HUDEP-2 (cell line): ENCODE measurements around the gene DUSP8.
A peak's percentile ranks its signal among the peaks of the same experiment; 100 is the strongest.
"Not testable (repeated sequence)": the region's sequence is repeated elsewhere in the genome, so short reads cannot be mapped to it uniquely, and the experiment has no call there.

ENCODE experiments used
- DNase-seq, 76 experiments: peaks; one replicate each; lab custom pipeline; 2025; ENCODE audit not compliant: unreplicated experiment in 76 of 76; lab: John Stamatoyannopoulos, UW

The DUSP8 gene, protein sequence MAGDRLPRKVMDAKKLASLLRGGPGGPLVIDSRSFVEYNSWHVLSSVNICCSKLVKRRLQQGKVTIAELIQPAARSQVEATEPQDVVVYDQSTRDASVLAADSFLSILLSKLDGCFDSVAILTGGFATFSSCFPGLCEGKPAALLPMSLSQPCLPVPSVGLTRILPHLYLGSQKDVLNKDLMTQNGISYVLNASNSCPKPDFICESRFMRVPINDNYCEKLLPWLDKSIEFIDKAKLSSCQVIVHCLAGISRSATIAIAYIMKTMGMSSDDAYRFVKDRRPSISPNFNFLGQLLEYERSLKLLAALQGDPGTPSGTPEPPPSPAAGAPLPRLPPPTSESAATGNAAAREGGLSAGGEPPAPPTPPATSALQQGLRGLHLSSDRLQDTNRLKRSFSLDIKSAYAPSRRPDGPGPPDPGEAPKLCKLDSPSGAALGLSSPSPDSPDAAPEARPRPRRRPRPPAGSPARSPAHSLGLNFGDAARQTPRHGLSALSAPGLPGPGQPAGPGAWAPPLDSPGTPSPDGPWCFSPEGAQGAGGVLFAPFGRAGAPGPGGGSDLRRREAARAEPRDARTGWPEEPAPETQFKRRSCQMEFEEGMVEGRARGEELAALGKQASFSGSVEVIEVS

DNA sequence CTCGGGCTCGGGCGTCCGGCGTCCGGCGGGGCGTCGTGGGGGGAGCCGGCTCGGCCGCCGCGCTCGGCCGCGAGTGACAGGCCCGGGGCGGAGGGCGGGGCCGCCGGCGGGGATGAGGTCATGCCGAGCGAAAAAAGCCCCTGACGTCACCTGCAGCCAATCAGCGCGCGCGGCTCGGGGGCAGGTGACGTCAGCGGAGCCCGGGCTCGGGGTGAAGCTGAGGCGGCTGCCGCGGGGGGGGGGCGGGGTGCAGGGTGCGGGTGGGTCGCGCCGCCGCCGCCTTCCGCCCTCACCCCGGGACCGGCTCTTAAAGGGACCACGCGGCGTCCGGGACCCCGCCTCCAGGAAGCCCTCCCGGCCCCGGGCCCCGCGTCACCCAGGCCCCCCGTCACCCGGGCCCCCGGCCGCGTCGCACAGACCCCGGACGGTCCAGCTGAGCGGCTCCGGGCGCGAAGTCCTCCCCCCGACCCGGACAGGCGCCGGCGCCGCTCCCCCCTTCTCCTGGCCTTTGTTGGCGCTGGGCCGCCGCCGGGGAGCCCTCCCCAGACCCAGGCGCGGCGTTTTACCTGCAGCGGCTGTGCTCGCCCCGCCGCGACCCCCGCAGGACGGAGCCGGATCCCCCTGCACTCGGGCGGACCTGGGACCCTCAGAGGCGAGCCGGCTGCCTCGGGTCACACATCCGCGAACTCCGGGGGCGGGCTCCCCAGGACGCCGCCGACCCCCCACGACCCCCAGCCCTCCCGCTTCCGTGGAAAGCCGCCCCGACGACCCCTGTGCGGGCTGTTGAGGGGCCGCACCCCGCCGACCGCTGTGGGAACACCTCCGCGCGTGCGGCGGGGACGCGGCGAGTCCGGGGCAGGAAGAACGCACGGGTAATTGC, at the start of gene DUSP8:
Gene DUSP8 (minus strand): TSS at position 75 of the 880 bp plus-strand sequence. CDS start 6,445 bp downstream, outside the sequence.
- peak in 63 of 76 experiments; percentile 3 to 79 (median 55) for DNase-seq

DNA sequence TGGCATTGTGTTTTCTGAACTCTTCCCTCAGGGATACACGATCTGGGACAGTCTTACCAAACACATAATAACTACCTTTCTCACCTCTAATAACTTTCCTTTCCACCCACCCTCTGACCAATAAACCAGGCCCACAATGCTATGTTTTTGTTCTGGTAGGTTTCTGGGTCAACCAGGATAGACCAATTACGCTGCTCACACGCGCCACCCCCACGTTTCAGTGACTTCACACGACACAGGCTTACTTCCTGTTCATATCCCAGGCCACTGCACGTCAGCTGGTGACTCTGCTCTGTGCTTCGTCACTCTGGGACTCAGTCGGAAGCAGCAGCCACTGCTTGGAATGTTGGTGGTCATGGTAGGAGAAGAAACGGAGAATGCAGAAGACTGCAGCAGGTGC, 47.4 kb upstream of the DUSP8 start:
- DNase-seq = no peak

DNA sequence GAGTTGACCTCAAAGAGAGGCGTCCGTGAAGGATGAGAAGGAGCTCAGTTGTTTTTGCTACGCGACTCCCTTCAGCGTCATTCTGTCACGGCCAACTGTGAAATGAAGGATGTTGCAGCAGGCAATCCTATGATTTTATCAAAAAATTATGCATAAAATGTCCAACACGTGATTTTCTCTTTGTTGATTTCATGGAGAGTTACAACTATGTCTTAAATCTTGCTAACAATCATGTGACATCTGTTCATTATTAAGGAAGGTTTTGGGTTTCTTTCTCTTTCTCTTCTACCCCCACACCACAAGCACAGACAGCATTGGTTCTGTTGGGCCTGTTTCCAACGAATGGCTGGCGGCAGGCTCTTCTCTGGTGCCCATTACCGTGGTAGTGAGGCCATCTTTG, 46.2 kb upstream of the DUSP8 start:
- no peak for DNase-seq

DNA sequence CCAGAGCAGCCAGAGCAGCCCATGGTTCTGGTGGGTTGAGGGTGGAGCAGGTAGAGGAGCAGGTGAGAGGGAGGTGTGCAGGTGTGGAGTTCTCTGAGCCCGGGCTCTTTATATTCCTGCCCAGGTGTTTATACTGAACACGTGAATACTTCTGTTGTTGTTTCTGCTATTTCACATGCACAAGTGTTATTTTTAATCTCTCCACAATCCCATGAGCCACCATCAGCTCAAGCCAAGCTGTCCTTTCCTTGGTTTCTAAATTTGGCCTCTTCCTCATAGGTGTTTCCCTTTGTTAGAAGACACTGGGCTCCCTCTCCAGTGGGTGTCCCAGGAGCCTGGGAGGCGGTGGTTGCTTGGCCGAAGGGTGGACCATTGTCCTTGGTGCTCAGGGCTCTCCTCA, 36.3 kb upstream of the DUSP8 start, which contains the start of gene KRTAP5-3:
Gene KRTAP5-3 (minus strand): TSS at position 101 of the 400 bp plus-strand sequence. CDS start 78 bp downstream, at position 23.
- DNase-seq = no peak

DNA sequence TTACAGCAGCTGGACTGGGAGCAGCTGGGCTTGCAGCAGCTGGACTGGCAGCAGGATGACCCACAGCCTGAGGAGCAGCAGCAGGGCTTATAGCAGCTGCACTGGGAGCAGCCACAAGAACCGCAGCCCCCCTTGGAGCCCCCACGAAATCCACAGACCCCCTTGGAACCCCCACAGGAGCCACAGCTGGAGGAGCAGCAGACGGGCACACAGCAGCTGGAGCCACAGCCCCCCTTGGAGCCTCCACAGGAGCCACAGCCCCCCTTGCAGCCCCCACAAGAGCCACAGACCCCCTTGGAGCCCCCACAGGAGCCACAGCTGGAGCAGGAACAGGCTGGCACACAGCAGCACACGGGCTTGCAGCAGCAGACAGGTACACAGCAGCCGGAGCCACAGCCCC, 35.8 kb upstream of the DUSP8 start:
- not testable (repeated sequence) for DNase-seq

DNA sequence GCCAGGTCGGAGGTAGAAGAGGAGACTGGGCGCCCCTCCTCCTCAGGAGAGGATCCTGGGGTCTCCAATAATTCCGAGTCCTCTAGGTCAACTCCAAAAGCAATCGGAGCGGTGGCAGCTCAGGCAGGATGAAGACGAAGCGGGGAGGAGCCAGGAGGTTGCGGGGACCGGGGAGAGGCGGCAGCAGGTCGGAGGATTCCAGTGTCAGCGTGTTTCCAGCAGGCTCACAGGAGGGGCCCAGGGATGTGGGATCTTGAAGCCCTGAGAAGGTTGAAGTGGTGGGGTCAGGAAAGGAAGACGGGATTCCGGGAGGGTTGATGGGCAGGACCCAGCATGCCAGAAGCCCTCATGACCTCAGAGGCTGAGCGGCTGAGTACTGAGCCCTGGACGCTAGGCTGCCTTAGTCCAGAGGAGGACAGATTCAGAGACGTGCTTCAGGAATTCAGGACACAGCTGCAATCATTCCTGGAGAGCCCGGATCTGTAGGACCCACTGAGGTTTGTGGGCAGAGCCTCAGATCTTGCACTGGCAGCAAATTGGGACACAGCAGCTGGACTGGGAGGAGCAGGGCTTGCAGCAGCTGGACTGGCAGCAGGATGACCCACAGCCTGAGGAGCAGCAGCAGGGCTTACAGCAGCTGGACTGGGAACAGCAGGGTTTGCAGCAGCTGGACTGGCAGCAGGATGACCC, 35.2 kb upstream of the DUSP8 start:
- not testable (repeated sequence) for DNase-seq

DNA sequence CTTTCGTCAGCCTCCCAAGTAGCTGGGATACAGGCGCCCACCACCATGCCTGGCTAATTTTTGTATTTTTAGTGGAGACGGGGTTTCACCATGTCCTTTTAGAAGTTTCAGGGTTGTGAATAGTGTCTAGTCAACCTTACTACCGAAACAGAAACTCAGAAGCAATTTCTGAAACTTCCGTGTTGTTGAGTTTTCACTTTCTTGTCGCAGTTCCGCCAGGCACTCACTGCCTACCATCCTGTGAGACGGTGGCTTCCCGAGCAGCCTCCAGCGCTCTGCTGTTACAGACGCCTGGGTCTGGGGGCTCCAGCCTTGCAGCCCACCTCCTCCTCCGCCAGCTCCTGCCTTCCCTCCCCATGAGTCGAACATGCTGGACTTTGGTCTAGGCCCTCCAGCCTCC, 33.9 kb upstream of the DUSP8 start:
- DNase-seq = not testable (repeated sequence)

DNA sequence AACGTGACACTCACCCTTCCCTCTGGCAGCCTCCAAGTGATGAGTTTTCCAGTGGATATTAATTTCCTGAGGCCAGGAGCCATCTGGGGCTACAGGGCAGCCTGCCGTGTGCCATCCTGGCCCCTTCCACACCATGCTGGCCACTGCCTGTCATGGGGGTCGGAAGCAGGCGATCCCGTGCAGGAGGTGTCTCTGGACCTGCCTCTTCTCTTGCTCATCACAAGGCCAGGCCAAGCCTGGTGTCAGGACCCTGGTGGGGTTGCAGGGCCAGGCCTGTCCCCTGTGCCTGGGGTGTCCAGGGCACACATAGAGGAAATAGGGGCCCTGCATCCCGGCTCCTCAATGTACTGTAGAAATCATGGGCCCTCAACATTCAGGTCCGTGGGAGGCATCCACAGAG, 32.6 kb upstream of the DUSP8 start:
- no peak for DNase-seq

DNA sequence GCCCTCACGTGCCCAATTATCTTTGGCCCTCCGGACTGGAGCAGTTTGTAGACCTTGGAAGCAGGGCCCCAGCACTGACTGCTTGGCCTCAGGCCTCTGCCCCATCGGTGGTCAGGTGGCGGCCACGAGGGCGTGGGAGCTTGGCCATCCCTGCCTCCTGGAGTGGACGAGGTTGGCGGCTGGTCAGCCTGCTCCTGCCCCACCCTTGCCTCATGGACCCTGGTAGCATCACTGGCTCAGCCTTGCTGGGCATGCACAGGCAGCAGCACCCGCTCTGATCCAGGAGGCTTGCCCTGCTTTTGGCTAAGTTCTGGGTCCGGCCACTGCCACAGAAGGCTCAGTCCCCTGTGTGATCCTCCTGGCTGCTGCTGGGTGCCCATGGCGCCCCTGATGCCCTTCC, 32.1 kb upstream of the DUSP8 start:
- no peak for DNase-seq

DNA sequence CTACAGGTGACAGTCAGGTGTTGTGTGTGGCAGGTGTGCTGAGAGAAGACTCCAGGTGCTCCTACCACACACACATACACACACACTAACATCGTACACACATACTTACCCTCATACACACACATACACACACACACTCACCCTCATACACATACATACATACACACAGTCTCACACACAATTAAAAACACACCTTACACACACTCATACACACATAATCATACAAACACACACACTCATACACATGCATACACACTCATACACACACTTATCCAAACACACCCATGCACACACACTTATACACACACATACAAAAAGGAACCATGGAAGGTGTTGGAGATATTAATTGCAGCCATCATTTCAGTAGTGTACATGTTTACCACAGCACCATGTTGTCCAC, 31.6 kb upstream of the DUSP8 start:
- no peak for DNase-seq

DNA sequence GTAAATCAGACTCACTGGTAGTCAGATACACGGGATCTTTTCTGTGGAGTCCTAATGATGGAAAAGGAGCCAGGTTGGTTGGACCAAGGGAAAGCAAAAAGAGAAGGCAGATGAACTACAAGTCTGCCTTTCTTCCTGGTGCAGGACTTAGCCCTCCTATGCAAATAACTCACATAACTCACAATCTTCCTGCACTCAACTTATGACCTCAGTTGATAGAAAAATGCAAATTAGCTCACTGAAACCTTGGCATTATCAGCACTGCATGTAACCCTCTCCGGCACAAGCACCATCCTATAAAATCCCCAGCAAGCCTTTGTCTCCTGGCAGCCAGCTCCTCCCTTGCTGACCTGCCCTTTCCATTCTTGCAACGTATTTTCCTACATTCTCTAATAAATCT, 29.6 kb upstream of the DUSP8 start:
- not testable (repeated sequence) for DNase-seq

DNA sequence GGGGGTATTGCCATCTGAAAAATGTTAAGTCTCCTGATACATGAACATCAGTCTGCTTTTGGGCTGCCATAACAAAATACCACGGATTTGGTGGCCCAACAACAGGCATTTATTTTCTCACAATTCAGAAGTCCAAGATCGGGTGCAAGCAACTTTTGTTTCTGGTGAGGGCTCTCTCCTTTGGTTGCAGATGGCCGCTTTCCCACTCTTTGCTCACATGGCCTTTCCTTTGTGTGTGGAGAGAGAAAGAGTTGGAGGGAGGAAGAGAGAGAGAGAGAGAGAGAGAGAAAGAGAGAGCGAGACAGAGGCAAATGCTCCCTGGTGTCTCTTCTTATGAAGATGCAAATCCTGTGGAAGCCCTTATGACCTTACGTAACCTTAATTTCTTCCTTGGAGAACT, 28.6 kb upstream of the DUSP8 start:
- no peak for DNase-seq

DNA sequence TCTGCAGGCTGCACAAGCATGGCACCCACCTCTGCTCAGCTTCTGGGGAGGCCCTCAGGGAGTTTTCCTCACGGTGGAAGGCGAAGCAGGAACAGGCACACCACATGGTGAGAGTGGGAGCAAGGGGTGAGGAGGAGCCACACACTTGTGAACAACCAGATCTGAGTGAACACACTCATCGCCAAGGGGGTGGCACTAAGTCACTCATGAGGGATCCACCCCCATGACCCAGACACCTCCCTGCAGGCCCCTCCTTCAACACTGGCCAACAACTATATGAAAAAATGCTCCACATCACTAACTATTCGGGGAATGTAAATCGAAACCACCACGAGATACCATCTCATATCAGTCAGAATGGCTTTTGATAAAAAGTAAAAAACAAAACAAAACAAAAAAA, 26.7 kb upstream of the DUSP8 start:
- DNase-seq = no peak

DNA sequence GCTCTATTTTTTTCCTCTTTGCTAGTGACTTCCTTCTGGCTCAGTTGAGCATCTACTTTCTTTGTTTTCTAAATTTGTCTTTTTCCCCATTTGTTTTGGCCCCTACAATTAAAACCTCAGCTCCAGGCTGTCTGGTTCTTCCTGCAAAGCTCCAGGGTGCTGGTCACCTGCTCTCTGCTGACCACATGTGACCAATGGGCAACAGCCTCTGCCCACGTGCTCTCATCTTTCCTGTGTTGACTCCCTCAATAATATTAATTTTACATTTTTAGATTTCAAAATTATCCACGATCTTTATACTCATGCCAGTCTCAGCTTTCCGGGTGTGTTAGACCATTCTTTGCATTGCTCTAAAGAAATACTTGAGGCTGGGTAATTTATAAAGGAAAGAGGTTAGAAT, 26.3 kb upstream of the DUSP8 start:
- DNase-seq = not testable (repeated sequence)

DNA sequence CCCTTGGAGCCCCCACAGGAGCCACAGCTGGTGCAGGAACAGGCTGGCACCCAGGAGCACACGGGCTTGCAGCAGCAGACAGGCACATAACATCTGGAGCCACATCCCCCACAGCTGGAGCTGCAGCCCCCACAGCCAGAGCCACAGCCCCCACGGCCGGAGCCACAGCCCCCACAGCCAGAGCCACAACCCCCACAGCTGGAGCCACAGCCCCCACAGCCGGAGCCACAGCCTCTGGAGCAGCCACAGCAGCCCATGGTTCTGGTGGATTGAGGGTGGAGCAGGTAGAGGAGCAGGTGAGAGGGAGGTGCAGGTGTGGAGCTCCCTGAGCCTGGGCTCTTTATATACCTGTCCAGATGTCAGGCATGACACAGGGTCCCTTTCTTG, 25.9 kb upstream of the DUSP8 start, which contains the start of gene KRTAP5-2:
Gene KRTAP5-2 (minus strand): TSS at position 301 of the 387 bp plus-strand sequence. CDS start 44 bp downstream, at position 257.
- DNase-seq = no peak

DNA sequence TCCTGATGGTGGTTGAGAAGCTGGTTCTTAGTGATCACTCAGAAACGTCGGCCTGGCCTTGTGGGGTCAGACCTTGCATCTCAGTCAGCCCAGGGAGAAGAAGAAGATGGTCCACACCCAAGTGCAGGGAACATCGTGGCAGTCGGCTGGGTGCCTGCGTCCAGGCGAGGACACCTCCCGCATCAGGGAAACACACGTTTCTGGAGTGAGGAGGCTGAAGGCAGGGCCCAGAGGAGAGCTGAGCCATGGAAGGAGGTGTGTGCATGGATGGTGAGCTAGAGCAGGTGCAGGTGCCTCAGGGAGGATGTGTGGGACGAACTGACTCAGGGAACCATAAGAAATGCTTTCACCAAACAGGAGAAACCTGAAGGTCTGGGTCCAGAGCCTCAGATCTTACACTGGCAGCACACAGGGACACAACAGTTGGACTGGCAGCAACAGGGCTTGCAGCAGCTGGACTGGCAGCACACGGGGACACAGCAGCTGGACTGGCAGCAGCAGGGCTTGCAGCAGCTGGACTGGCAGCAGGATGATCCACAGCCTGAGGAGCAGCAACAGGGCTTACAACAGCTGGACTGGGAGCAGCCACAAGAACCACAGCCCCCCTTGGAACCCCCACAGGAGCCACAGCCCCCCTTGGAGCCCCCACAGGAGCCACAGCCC, 25.4 kb upstream of the DUSP8 start:
- DNase-seq = no peak

DNA sequence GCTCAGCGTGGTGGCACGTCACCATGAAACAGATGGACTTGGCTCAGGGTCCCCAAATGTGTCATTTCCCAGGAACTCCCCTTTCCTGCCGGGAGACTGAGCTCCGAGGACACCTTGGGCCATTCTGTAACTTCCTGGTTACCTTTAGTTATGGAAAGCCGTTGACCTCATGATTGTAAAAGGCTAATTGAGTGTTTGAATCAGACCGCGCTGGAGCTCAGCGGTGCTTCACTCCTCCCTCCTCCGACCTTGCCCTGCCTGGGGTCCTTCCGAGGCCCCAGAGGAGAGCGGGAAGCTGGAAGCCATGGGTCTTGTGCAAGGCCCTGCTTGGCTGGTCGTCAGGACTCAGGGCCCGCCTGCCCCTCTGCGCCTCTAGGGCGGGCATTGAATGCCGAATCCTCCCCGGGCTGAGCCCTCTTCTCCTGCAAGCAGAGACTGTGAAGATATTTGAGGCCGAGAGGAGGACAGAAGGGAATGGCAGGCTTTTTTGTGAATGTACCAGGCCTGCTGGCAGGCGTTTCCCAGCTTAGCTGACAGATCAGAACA, 24.6 kb upstream of the DUSP8 start:
- not testable (repeated sequence) for DNase-seq

DNA sequence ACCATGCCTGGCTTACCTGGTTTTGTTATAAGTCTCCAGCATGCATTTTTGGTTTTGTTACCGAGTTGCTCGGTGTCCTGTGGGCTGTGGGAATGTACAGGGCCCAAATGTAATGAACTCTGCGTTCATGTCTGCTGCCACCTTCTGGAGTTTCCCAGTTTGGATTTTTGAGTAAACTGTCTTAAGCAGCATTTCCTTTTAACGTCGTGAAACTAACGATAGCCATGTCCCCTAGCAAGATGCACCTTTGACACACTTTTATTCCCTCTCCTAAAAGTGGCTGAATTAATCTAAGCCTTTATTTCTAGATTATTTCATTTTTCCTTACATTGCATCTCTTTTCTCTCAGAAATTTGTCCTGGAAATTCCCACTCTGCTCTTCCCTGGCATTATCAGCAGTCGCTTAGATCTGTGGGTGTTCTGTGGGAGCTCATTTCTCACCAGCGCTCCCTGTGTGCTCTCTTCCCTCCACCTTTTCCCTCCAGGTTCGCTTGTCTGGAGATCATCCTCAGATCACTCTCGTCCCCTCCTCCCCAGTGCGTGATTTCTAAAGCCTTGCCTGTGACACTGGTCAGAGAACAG, 24.0 kb upstream of the DUSP8 start:
- not testable (repeated sequence) for DNase-seq

DNA sequence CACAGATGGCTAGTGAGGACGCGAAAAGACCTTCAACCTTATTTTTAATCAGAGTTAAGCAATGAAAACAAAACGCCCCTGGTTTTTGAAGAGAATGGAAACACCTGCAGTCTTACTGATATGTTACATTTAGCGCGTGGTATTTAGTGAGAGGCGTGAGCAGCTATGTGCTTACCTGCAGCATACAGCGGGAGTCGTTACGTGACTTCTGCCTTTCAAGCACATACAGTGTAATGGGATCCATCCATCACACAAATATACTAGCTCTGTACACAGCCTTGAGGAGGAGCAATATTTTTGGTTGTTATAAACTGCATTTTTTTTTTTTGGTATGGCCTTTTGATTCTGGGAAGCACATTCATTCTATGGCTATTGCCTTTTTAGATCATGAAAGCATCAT, 20.6 kb upstream of the DUSP8 start:
- DNase-seq = no peak
